ENCODE measurements around the gene TPBGL.
A peak's percentile ranks its signal among the peaks of the same experiment; 100 is the strongest.
"Not testable (repeated sequence)": the region's sequence is repeated elsewhere in the genome, so short reads cannot be mapped to it uniquely, and the experiment has no call there.

Gene TPBGL

GRCh38 chr11:75272821-75273301 lies 32.3 kb downstream of the TPBGL start:
- no peak for DNase-seq (ENCODE audit: low read depth in 2 of 2)

- no peak for DNase-seq (ENCODE audit: low read depth in 2 of 2)
These were observed 33.1 kb downstream of the TPBGL start for GRCh38 chr11:75273411-75274391.

DNA sequence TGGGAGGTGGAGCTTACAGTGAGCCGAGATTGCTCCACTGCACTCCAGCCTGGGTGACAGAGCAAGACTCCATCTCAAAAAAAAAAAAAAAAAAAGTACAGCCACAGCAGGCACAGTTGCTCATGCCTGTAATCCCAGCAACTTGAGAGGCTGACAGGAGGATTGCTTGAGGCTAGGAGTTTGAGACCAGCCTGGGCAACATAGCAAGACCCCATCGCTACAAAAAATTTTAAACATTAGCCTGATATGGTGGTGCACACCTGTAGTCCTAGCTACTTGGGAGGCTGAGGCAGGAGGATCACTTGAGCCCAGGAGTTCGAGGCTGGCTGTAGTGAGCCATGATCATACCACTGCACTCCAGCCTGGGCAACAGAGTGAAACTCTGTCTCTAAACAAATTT lies 34.1 kb downstream of the TPBGL start:
- DNase-seq (ENCODE audit: low read depth in 2 of 2) = not testable (repeated sequence)

DNA sequence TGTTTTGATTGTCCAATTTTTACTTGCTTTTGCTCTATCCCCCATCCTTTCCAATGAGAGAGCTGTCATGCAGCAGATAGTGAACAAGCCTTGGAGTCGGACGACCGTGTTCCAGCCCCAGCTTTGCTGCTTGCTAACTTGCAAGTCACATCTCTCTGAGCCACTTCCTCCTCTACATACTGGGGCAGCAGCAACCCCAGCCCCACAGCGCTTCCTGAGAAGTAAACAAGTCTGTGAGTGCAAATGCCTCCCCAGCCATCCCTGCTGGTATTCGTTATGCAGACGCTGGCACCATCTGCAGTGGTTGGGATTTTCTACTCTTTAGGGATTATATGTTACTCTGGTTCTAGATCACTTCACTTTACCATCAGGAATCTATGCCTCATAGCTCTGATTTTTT lies 35.0 kb downstream of the TPBGL start:
- DNase-seq (ENCODE audit: low read depth in 2 of 2) = peak; percentile 26 to 46

DNA sequence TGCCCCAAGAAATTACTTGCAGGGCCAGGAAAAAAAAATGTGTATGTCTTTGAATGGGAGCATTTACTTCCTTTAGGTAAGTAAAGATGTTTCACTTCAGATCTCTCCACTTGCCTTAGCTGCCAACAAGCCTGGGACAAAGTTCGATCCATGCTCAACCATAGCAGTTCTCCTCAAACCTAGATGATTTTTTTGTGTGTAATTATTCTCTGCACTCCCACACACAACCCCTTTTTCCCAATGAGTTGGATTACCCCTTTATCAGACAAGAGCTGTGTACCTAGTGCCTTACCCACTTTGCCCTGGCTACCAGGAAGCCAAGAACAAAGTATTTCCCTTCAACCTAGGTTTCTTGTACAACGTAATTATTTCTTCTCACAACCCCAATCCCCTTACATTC lies 35.6 kb downstream of the TPBGL start:
- DNase-seq (ENCODE audit: low read depth in 2 of 2) = no peak

GRCh38 chr11:75276686-75277085 lies 36.1 kb downstream of the TPBGL start:
- DNase-seq (ENCODE audit: low read depth in 2 of 2) = no peak

GRCh38 chr11:75277211-75277805 lies 36.7 kb downstream of the TPBGL start:
- no peak for DNase-seq (ENCODE audit: low read depth in 2 of 2)

DNA sequence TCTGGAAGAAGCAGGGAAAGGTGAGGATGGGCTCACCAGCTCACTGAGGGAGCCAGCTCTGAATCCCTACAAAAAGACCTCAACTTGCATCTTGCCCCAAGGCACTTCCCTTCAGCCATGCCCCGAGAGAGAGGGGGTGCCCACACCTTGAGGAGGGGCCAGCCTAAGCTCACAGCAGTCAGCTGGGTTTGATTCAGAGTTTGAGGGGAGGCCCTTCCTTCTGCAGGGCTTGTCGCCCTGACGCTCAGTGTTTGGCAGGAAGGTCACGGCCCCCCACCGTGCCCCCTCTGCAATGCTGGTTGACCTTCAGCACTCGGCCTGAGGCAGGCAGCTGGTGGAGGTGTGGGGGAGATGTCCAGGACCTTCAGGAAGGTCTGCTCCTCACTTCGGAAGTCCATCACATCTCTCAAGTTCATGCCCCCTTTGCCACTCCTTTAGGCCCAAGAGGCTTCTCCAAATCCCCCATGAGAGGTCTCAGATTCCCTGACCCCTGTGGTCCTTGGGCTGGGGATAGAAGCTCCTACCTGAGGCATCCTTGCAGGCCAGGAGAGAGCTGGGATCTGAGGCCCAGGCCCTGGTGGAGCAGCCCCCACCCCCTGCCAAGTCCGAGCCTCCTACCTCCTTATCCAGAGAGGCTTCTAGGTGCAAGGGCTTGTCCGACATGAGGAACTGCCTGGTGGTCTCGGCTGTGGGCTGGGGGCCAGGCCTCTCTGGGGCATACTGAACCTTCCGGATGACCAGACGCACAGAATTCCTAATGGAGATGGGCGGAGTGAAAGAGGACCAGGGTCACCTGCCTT lies 37.6 kb downstream of the TPBGL start:
- no peak for DNase-seq (ENCODE audit: low read depth in 2 of 2)

DNA sequence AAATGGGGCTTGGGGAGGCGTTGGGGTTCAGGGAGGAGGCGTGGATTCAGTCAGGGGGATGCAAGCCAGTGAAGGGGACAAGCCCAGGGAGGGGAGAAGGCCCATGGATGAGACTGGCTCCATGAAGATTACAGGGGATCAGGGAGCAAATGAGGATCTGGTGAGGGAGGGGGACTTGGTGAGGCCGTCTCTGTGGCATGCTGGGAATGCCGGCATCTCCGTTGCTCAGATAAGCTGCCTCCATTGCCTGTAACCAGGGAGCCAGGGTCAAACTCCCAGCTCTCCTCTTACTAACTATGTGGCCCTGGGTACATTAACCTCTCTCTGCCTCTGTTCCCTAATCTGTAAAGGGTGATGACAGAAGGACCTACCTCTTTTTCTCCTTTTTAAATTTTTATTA lies 38.7 kb downstream of the TPBGL start:
- no peak for DNase-seq (ENCODE audit: low read depth in 2 of 2)

DNA sequence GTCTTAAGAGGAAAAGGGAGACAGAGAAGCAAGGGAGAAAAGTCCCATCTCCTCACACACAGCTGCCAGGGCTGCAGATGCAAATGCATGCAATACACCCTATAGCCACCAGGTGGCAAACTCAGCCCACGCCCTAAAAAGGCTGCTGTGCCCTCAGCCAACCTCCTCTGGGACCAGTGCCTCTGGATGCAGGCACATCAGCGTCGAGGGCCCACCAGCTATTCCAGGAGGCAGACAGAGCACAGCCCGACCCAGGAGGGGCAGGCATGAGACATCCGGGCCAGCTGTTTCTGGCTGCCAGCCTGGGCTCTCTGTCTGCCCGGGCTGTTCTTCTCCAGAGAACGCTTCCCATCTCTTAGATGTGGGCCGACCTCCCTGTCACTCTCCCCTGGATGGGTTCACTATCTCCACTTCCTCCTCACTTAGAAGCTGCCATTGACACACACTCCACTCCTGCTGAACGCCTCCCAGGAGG lies 39.7 kb downstream of the TPBGL start:
- peak; percentile 54 to 78 for DNase-seq (ENCODE audit: low read depth in 2 of 2)

GRCh38 chr11:75280770-75281468 lies 40.3 kb downstream of the TPBGL start:
- DNase-seq (ENCODE audit: low read depth in 2 of 2) = no peak

GRCh38 chr11:75281469-75282095 lies 41.0 kb downstream of the TPBGL start:
- DNase-seq (ENCODE audit: low read depth in 2 of 2) = no peak

- DNase-seq (ENCODE audit: low read depth in 2 of 2) = no peak
These were observed 42.9 kb downstream of the TPBGL start for GRCh38 chr11:75283391-75283931.

DNA sequence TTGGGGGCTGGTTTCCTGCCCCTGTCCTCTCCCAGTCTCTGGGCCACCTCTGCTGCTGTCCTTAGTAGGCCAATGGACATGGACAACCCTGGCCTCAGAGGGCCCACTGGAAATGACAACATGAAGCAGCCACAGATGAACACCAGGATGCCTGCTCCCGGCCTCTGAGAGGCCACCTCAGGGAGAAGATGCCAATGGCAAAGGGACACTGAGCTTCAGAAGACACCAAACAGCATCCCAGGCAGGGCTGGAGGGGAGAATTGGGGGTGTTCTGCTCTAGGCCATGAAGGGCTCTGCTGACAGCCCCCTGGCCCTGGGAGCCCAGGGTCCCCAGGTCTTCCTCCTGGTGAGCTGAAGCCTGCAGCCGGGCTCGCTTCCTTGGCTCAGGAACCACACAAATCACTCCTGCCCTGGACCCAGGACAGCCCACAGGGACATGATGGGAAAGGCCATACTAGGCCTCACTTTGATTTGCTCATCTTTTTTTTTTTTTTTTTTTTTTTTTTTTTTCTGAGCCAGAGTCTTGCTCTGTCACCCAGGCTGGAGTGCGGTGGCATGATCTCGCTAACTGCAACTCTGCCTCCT lies 45.3 kb downstream of the TPBGL start:
- DNase-seq (ENCODE audit: low read depth in 2 of 2) = no peak

- no peak for DNase-seq (ENCODE audit: low read depth in 2 of 2)
These were observed 46.4 kb downstream of the TPBGL start for GRCh38 chr11:75286826-75287465.

DNA sequence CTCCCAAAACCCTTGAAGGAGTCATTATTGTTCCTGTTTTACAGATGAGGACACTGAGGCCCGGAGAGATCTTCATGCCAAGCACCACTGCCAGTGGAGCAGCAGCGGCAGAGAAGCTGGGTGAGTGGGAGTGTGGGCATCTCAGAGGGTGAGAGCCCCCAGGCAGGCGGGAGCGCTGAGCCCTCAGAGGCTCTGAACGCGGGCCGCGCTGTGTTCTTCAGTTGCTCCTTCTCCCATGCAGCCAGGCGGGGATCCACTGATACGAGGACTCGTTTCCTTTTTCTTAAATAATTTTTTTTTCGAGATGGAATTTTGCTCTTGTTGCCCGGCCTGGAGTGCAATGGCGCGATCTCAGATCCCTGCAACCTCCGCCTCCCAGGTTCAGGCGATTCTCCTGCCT lies 47.0 kb downstream of the TPBGL start:
- no peak for DNase-seq (ENCODE audit: low read depth in 2 of 2)

- no peak for DNase-seq (ENCODE audit: low read depth in 2 of 2)
These were observed 48.9 kb downstream of the TPBGL start for GRCh38 chr11:75289511-75289760.

- no peak for DNase-seq (ENCODE audit: low read depth in 2 of 2)
These were observed 49.3 kb downstream of the TPBGL start for GRCh38 chr11:75289919-75290318.

GRCh38 chr11:75291741-75292140 lies 51.2 kb downstream of the TPBGL start:
- no peak for DNase-seq (ENCODE audit: low read depth in 2 of 2)

DNA sequence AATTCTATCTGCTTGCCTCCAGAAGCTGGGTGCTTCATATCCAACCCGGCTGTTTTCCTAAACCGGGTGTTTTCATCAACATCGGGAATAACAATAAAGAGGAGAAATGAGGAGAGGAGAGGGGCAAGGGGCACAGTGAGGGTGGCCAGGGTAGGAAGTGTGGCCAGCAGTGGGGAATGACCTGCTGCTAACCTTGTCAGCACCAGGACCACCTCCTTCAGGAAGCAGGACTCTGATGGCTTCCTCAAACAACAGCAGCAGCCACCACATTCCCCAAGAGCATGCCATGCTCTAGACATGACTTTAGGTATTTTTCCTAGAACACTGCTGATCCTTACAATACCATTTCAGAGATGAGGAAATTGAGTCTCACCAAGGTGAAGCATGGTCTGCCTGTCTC lies 52.4 kb downstream of the TPBGL start:
- DNase-seq (ENCODE audit: low read depth in 2 of 2) = no peak
